ENCODE data around the gene ALDH4A1.

Gene ALDH4A1

GRCh38 chr1:18902523-18903290 is at the start of gene ALDH4A1:
Gene ALDH4A1 (minus strand): TSS chr1:18902555. CDS start chr1:18902523, 32 bp downstream.
- DNase-seq, result peak; percentile 77 to 98 (median 96)

GRCh38 chr1:18951818-18952391 is 49.5 kb upstream of the ALDH4A1 start:
- DNase-seq, result no peak

GRCh38 chr1:18951416-18951815 is 49.1 kb upstream of the ALDH4A1 start:
- DNase-seq, result peak in 1 of 56 donors; percentile 33

DNA sequence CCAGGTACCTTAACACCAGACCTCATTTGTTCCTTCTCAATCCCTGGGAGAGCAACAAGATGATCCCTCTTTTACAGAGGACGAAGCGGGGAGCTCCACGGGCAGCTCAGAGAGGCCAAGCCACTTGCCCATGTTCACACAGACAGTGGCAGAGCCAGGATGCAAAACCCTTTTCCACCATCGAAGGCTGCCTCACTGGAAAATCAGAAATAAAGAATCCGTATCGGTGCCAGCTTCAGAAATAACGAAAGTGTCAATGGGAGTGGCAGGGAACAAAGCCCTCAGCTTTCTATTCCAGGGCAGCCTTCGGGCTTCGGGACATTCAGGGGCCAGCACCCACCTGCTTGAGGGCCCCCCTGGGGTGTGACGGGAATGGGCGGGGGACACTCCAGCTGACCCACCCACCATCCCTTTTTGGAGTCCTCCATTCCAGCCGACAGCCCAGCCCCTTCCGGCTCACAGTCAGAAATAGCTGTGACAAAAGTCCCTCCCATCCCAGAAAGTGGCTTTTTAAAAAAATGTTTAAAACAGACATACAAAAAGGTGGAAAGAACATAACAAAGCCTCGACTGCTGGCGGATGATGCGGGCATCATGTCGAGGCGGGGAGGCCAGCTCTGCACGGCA is 48.2 kb upstream of the ALDH4A1 start:
- peak in 7 of 56 donors; percentile 20 to 51 (median 27) for DNase-seq

DNA sequence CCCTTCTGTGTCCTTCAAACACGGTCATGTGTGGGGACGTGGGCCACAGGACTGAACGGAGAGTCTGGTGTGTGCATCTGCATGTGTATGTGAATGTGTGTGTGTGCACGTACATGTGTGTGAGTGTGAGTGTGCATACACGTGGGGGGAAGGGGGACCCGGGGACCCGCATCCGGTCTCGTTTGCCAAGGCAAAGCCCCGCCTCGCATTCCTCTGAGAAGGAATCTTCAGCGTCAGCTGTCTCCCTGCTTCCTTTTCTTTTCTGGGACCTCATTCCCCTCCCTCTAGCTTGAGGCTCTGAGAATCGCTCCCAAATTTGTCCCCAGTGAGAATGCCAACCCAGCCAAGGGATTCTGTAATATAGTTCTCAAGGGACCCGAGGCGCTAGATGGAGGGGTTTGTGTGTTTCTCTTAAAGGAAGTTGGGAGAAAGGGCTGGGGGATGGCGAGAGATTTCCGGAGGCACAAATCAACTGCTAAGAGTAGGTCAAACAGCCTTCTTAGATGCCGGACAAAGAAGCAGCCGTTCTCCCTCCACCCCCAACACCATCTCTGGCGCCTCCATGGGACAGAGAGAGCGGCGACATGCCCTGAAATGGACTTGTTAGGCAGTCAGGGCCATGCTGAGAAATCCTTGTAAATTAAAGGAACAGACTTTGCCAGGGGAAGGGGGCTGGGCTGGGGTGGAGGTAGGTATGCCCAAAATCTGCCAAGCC is 47.5 kb upstream of the ALDH4A1 start:
- DNase-seq, result peak in 43 of 56 donors; percentile 17 to 73 (median 44)

DNA sequence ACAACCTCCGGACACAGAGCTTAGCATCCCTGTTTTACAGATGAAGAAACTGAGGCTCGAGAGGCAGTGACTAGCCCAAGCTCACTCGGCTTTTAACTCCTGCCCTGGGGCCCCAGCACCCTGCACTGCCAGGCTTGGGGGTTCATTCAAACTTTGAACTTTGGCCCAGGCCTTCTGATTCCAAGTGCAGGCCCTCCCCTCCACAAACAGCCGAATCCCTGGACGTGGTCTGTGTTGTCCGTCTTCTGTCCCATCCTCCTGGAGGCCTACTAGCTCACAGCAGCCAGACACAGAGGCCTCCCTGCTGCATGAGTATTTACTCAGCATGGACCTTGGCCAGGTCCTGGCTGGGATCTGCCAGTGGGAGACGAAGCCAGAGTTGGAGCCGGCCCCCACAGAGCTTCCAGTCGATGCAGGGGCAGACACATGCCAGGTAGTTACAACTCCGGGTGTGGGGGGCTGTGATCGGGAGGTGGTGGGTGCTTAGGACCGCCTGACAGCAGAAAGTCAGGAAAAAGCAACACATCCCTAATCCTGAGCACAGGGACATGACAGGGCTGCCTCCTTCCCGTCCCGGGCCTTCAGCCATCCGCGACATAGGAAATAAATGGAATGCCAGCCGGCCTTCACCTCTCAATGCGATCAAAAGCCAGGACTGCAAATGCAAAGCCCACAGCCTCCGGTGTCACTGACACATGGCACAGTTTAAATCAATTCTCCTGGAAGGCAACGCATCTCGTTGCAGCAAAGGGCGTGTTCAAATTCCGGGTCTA is 46.7 kb upstream of the ALDH4A1 start:
- peak in 4 of 56 donors; percentile 16 to 40 (median 26) for DNase-seq

DNA sequence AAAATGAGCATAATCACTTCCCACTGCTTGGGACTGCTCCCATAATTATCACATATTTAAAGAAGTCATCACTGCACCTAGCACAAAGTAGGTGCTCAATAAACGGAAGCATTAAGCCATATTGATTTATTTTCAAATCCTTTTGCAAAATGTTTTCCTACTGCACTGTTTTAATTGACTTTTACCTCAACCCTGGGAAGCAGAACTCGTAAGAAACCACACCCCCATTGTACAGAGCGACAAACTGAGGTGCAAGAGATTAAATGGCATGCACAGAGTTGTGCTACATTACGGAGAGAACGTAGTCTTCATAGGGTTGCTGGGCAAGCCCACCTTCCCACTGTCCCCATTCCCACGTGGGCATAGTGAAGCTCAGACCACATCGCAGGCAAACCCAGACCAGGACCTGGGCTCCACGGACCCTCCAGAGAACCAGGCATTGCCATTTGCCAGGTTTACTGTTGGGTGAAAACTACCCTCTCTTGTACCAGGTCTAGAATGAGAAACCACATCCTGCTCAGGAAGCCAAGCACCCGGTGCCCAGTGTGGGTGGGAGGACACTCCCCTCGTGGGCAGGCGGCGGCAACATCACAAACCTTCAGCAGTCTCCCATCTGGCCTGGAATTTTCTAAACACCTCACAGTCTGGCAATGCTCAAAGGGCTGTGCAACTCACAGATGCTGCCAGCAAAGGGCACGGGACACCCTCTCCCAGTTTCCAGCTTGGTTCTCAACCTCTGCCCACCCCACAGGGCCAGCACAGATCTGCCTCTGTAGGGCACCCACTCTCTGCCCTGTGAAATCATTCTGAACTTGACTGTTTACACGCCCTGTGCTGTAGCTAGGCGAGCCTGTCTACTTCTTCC is 45.9 kb upstream of the ALDH4A1 start:
- DNase-seq, result peak in 1 of 56 donors; percentile 18

GRCh38 chr1:18947570-18947969 is 45.2 kb upstream of the ALDH4A1 start:
- DNase-seq, result peak in 8 of 56 donors; percentile 12 to 44 (median 28)

- peak in 7 of 56 donors; percentile 16 to 43 (median 29) for DNase-seq
These were observed 44.4 kb upstream of the ALDH4A1 start for GRCh38 chr1:18946550-18947381.

GRCh38 chr1:18945401-18945849 is 43.1 kb upstream of the ALDH4A1 start:
- peak in 38 of 56 donors; percentile 18 to 69 (median 40) for DNase-seq

DNA sequence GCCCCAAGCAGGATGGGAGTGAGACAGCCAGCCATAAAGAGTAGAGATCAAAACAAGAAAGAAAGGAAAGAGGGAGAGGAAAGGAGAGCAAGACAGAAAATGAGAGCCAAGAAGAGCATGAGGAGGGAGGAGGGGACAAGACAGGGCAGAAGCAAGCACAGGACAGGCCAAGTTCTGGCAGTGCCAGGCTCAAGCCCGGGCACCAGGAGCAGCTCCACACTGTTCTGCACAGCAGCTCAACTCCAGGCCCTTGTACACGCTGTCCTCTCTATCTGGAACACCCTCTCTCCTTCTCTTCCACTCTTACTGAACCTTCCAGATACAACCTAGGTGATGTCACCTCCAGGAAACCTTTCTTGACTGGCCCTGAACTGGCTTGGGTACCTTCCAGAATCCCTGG is 42.5 kb upstream of the ALDH4A1 start:
- peak in 13 of 56 donors; percentile 10 to 52 (median 32) for DNase-seq

DNA sequence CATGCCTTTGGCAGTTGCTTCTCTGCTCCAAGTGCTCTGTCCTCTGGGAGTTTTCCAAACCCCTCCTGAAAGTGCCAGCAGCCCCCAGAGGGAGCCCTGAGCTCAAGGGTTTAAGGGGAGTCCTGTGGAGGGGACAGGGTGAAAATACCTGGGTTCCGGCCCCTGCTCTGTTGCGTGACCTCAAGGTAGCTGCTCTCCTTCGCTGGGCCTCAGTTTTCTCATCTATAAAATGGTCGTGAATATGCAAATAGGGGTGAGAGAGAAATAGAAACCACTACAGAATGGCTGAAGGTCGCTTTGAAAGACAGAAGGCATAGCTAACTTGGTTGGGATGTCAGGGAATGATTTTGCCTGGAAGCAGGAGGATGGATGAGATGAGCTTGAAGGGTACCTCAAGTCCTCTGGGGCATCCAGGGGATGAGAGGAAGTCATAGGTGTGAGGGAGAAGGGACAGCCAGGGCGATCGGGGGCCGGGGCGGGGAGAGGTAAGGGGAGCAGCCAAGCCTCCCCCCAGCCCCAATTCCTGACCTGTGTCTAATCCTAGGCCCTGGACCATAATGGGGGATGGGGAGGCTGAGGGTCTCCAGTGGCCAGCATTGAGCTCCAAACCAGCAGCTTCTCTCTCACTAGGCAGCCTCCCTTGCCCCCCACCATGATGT is 41.7 kb upstream of the ALDH4A1 start:
- no peak for DNase-seq

GRCh38 chr1:18943162-18943561 is 40.8 kb upstream of the ALDH4A1 start:
- DNase-seq, result no peak

DNA sequence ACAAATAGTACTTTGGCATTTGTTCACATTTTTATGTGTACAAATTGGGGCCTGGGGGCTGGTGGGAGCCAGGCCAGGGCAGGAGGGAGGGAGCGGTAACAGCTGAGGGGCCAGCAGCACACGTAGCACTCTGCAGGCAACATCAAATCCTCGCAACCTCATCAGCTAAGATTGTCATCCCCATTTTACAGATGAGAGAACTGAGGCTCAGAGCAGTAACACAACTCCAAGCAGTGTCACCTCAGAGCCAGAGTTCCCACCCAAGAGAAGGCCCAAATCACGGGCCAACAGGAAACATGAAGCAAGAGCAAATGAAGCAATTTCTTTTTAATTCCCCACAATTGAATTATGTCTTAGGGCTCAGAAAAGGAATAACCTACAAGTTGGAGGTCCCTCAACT is 40.0 kb upstream of the ALDH4A1 start:
- no peak for DNase-seq

- DNase-seq, result peak in 55 of 56 donors; percentile 48 to 94 (median 83)
These were observed 39.1 kb upstream of the ALDH4A1 start for GRCh38 chr1:18941221-18942141.

DNA sequence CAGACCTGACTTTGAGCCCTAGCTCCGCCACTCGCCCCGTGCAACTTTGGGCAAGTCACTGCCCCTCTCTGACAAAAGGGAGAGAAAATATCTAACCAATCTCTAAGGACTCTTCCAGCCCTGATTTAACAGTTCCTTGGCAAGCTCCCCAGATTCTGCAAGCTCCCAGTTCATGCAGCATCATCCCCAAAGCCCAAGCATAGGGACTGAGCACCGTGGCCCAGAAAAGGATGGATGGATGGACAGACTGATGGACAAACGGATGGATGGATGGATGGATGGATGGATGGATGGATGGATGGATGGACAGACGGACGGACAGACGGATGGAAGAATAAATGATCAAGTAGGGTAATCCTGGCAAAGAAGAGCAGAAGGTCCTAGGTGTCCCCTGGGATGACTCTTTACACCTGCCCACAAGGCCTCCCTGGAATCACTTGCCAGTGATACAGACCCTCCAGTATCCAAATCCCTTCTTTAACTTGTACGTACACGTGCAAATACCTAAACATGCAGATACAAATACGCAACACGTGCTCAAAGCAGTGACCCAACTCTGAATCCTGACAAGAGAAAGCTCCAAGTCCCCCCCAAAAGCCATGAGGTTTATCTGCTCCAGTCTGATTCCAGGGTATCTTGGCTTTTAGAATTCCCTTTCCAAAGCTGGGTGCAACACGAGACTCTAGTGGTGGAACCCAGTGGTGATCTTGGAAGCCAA is 38.1 kb upstream of the ALDH4A1 start:
- DNase-seq, result peak in 4 of 56 donors; percentile 26 to 53 (median 34)

Measured in nucleus accumbens (tissue), 56 donors.